DND-41 (cell line): ENCODE results near the gene CAMK2A.

Experiments used
- CTCF ChIP-seq: IDR thresholded peaks from 2 replicates; pipeline ENCODE4 v1.5.1; 2012; ENCODE audit warnings: borderline replicate concordance, low read length, moderate library complexity, mild to moderate bottlenecking; ENCODE audit not compliant: poor library complexity, severe bottlenecking; ENCODE audit errors: extremely low read depth
- EZH2 ChIP-seq: IDR thresholded peaks from 3 replicates; pipeline ENCODE4 v1.6.1; 2012; ENCODE audit warnings: borderline replicate concordance, low read depth, mild to moderate bottlenecking, moderate library complexity, low read length, inconsistent platforms; ENCODE audit not compliant: severe bottlenecking

- no peak for TF ChIP-seq CTCF
- no peak for TF ChIP-seq EZH2
These were observed 110.5 kb downstream of the CAMK2A start for GRCh38 chr5:150179019-150179620.
